Neuronal stem cell (in vitro differentiated cells): ENCODE measurements around the gene THAP4.
"Not testable (repeated sequence)": the region's sequence is repeated elsewhere in the genome, so short reads cannot be mapped to it uniquely, and the experiment has no call there.

ENCODE experiments used
- DNase-seq: peaks from one replicate; pipeline ENCODE4 v3.0.0-alpha.2; 2013; ENCODE audit warnings: low spot score
- H2AFZ ChIP-seq: one replicate; pipeline ENCODE4 v1.6.1; 2013; ENCODE audit warnings: mild to moderate bottlenecking, low read length, inconsistent platforms
- H2AK5ac ChIP-seq: 2 replicates; pipeline ENCODE4 v1.6.1; 2013; ENCODE audit warnings: low read depth, mild to moderate bottlenecking, inconsistent platforms, low read length, moderate library complexity, mixed read lengths
- H2BK120ac ChIP-seq: 2 replicates; pipeline ENCODE4 v1.6.1; 2013; ENCODE audit warnings: low read depth, mild to moderate bottlenecking, inconsistent platforms, low read length, moderate library complexity, mixed read lengths
- H2BK12ac ChIP-seq: one replicate; pipeline ENCODE4 v1.6.1; 2013; ENCODE audit warnings: low read length, inconsistent platforms
- H2BK15ac ChIP-seq: 2 replicates; pipeline ENCODE4 v1.6.1; 2013; ENCODE audit warnings: mild to moderate bottlenecking, low read length, inconsistent platforms, mixed read lengths
- H2BK5ac ChIP-seq: one replicate; pipeline ENCODE4 v1.6.1; 2013; ENCODE audit warnings: inconsistent platforms, mild to moderate bottlenecking, low read length, moderate library complexity
- H3K14ac ChIP-seq: one replicate; pipeline ENCODE4 v1.6.1; 2013; ENCODE audit warnings: low read length, inconsistent platforms
- H3K18ac ChIP-seq: 2 replicates; pipeline ENCODE4 v1.6.1; 2013; ENCODE audit warnings: low read length, inconsistent platforms
- H3K23ac ChIP-seq: 2 replicates; pipeline ENCODE4 v1.6.1; 2013; ENCODE audit warnings: low read depth, mild to moderate bottlenecking, mixed read lengths, low read length, inconsistent platforms; ENCODE audit not compliant: poor library complexity
- H3K27ac ChIP-seq: replicated peaks from 3 replicates; pipeline ENCODE4 v1.5.1; 2013; ENCODE audit warnings: low read length, inconsistent platforms
- H3K27me3 ChIP-seq, 3 experiments: 2 replicates each; pipeline ENCODE4 v1.6.1; 2013; ENCODE audit warnings: low read length in 3 of 3, mild to moderate bottlenecking in 2 of 3, inconsistent platforms in 1 of 3, low read depth in 1 of 3, mixed read lengths in 1 of 3, moderate library complexity in 1 of 3; ENCODE audit not compliant: control insufficient read depth in 3 of 3, insufficient read depth in 3 of 3
- H3K36me3 ChIP-seq, 2 donors: replicated peaks in 1 of 2; 2 replicates each; pipeline ENCODE4 v1.6.1; 2013; ENCODE audit warnings: low read length in 2 of 2; ENCODE audit not compliant: control insufficient read depth in 2 of 2, insufficient read depth in 2 of 2
- H3K4ac ChIP-seq: 2 replicates; pipeline ENCODE4 v1.6.1; 2013; ENCODE audit warnings: inconsistent platforms, mild to moderate bottlenecking, low read length, moderate library complexity
- H3K4me1 ChIP-seq, 2 donors: 1 replicate in 1 of 2; 2 replicates in 1 of 2; pipeline ENCODE4 v1.6.1; 2013; ENCODE audit warnings: low read length in 2 of 2, low read depth in 1 of 2; ENCODE audit not compliant: control insufficient read depth in 2 of 2, insufficient read depth in 1 of 2
- H3K4me2 ChIP-seq: one replicate; pipeline ENCODE4 v1.6.1; 2013; ENCODE audit warnings: mild to moderate bottlenecking, low read length, inconsistent platforms; ENCODE audit not compliant: insufficient read depth, poor library complexity, severe bottlenecking
- H3K4me3 ChIP-seq, 2 donors: 2 replicates each; pipeline ENCODE4 v1.5.1; 2013; ENCODE audit warnings: low read length in 2 of 2, mild to moderate bottlenecking in 2 of 2, inconsistent platforms in 1 of 2, moderate library complexity in 1 of 2
- H3K79me1 ChIP-seq: one replicate; pipeline ENCODE4 v1.6.1; 2013; ENCODE audit warnings: low read depth, mild to moderate bottlenecking, inconsistent platforms, low read length, moderate library complexity
- H3K9ac ChIP-seq: one replicate; pipeline ENCODE4 v1.6.1; 2013; ENCODE audit warnings: mild to moderate bottlenecking, low read depth, low read length, inconsistent platforms; ENCODE audit not compliant: poor library complexity
- H3K9me3 ChIP-seq, 2 donors: replicated peaks in 1 of 2; 2 replicates each; pipeline versions ENCODE3 to v1.6.1; 2013; ENCODE audit warnings: low read length in 2 of 2, mild to moderate bottlenecking in 2 of 2, inconsistent platforms in 1 of 2, low read depth in 1 of 2, mixed read lengths in 1 of 2, moderate library complexity in 1 of 2; ENCODE audit not compliant: control insufficient read depth in 2 of 2, insufficient read depth in 1 of 2
- H4K8ac ChIP-seq: one replicate; pipeline ENCODE4 v1.6.1; 2013; ENCODE audit warnings: low read depth, mild to moderate bottlenecking, inconsistent platforms, low read length, moderate library complexity
- H4K91ac ChIP-seq: one replicate; pipeline ENCODE4 v1.6.1; 2013; ENCODE audit warnings: low read length, low read depth, mild to moderate bottlenecking, inconsistent platforms; ENCODE audit not compliant: poor library complexity
- WGBS, 2 donors: extraction: QIAGEN DNeasy Blood & Tissue Kit; methylation state at CpG; one replicate each; pipeline ENCODE4 v1.1.7; 2013; ENCODE audit warnings: missing lambda C conversion rate in 2 of 2, mixed read lengths in 1 of 2; ENCODE audit not compliant: insufficient read length in 2 of 2, insufficient replicate concordance in 1 of 2; ENCODE audit errors: extremely low coverage in 2 of 2; 5-methylcytosine and 5-hydroxymethylcytosine counted together

The THAP4 gene

DNA sequence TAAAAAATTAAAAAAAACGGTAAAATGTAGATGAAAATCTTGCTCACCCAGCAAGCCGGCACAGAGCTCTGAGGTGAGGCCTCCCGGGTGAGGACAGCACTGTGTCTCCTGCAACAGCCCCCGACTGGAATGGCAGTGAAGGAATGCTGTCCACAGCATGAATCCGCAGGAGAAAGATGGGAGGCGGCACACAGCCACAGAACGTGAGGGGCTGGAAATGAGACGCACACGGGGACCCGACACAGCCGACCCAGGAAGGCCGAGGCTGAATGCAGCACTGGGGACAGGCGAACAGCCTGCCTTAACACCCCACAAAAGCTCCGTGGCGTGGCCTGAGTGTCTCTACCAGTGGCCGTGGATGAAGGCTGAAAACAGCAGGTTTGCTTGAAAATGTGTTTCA is 43.7 kb downstream of the THAP4 start:
- Histone ChIP-seq H3K27ac (no peak overlapping the region), H2AK5ac (no peak overlapping the region), H3K9me3 (peaks cover 2 to 12% of the 10 kb centered on the region in 2 donors), H3K14ac (peak overlapping the region; percentile 75), H4K91ac (no peak overlapping the region), H2BK12ac (no peak overlapping the region), H2AFZ (no peak overlapping the region), H3K79me1 (peaks cover 9% of the 10 kb centered on the region), H3K4ac (no peak overlapping the region), H3K27me3 (no peaks in the 10 kb centered on the region), H3K4me1 (no peaks in the 10 kb centered on the region), H3K9ac (no peak overlapping the region), H2BK120ac (no peak overlapping the region), H3K4me3 (no peak overlapping the region), H3K23ac (no peak overlapping the region), H4K8ac (no peak overlapping the region), H3K4me2 (no peak overlapping the region), H2BK5ac (no peak overlapping the region), H3K18ac (no peak overlapping the region), H3K36me3 (peaks cover 8 to 77% of the 10 kb centered on the region in 2 donors), H2BK15ac (no peak overlapping the region)
- DNase-seq = no peak
- 100% methylated on average over 1 of the region's 16 CpGs; no CpG with 5 or more reads in 1 of the 2 donors for WGBS, 2 donors

DNA sequence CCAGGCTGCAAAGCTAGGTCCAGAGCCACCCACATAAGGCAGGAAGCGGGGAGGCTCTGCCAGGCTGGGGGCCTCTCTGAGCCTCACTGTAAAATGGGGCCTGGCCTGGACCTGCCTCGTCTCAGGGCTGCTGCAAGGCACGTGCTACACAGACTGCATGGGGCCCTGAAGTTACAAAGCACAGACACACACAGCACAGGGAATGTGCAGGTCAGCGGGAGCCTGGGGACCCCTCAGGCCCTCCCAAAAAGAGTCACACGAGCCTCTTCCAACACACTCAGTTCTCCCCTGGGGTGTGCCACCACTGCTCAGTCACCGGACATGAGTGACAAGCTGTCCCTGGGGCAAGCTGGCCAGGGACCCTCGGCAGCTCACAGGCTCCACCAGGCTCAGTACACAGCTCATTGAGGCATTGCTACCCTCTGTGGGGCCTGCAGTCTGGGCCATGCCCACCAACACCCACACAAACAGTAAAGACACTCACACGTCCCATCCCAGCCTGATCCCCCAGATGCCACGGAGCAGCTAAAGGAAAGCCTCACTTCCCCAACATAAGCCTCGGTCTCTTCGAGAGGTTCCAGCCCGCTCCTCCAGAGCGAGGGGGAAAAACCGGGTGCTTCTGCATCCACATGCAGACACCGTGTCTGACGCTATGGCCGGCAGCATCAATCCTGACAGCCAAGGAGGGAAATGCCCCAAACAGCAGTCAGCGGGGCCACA is 44.7 kb downstream of the THAP4 start:
- H3K27me3 ChIP-seq = no peaks in the 10 kb centered on the region
- peaks cover 6 to 72% of the 10 kb centered on the region in 2 donors for H3K36me3 ChIP-seq
- H3K14ac ChIP-seq = peak overlapping the region; percentile 4

DNA sequence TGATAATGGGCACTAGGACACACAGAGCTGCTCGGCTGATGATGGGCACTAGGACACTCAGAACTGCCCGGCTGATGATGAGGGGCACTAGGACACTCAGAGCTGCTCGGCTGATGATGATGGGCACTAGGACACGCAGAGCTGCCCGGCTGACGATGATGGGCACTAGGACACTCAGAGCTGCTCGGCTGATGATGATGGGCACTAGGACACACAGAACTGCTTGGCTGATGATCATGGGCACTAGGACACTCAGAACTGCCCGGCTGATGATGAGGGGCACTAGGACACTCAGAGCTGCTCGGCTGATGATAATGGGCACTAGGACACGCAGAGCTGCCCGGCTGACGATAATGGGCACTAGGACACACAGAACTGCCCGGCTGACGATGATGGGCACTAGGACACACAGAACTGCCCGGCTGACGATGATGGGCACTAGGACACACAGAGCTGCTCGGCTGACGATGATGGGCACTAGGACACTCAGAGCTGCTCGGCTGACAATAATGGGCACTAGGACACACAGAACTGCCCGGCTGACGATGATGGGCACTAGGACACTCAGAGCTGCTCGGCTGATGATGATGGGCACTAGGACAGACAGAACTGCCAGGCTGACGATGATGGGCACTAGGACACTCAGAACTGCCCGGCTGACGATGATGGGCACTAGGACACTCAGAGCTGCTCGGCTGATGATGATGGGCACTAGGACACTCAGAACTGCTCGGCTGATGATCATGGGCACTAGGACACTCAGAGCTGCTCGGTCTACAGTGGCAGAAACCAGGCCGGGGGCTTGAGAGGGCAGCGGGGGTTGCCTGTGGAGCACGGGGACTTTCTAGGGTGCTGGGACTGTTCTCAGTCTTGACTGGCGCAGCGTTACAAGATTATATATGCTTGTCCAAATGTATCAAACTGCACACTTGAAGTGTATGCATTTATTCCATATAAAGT is 46.2 kb downstream of the THAP4 start:
- H2AFZ ChIP-seq, H3K4me2 ChIP-seq, H2BK15ac ChIP-seq, H2BK120ac ChIP-seq, H3K4me1 ChIP-seq, H3K27me3 ChIP-seq, DNase-seq, H3K79me1 ChIP-seq, H3K4ac ChIP-seq, H3K4me3 ChIP-seq, H3K27ac ChIP-seq, H4K91ac ChIP-seq, H2BK5ac ChIP-seq, H2BK12ac ChIP-seq, H4K8ac ChIP-seq, H3K18ac ChIP-seq, H2AK5ac ChIP-seq, H3K23ac ChIP-seq: not testable (repeated sequence)
- whole genome bisulfite sequencing, 2 donors = no CpG with 5 or more reads among the region's 33 CpGs
- peak overlapping the region; percentile 0 for H3K14ac ChIP-seq
- peak overlapping the region; percentile 5 for H3K9ac ChIP-seq
- H3K9me3 ChIP-seq = peaks cover 11 to 34% of the 10 kb centered on the region in 2 donors
- peaks cover 6 to 75% of the 10 kb centered on the region in 2 donors for H3K36me3 ChIP-seq

More for the DNA sequence above, 44.7 kb downstream of the THAP4 start:
- no peaks in the 10 kb centered on the region for H3K4me1 ChIP-seq
- peaks cover 3 to 22% of the 10 kb centered on the region in 2 donors for H3K9me3 ChIP-seq
- H2BK15ac ChIP-seq = no peak overlapping the region
- no CpG with 5 or more reads among the region's 18 CpGs for WGBS, 2 donors
- H3K18ac ChIP-seq = peak overlapping the region; percentile 48
- no peak overlapping the region for H3K23ac ChIP-seq
- H2BK120ac ChIP-seq = no peak overlapping the region
- no peak overlapping the region for H2BK5ac ChIP-seq
- H2AFZ ChIP-seq = no peak overlapping the region
- no peak overlapping the region for H3K9ac ChIP-seq
- H4K91ac ChIP-seq = no peak overlapping the region
- no peak overlapping the region for H2AK5ac ChIP-seq
- H4K8ac ChIP-seq = no peak overlapping the region
- no peak overlapping the region for H3K4ac ChIP-seq
- no peak for DNase-seq
- H3K4me2 ChIP-seq = no peak overlapping the region
- H2BK12ac ChIP-seq = no peak overlapping the region
- H3K27ac ChIP-seq = no peak overlapping the region
- H3K79me1 ChIP-seq = peaks cover 9% of the 10 kb centered on the region
- H3K4me3 ChIP-seq = no peak overlapping the region

DNA sequence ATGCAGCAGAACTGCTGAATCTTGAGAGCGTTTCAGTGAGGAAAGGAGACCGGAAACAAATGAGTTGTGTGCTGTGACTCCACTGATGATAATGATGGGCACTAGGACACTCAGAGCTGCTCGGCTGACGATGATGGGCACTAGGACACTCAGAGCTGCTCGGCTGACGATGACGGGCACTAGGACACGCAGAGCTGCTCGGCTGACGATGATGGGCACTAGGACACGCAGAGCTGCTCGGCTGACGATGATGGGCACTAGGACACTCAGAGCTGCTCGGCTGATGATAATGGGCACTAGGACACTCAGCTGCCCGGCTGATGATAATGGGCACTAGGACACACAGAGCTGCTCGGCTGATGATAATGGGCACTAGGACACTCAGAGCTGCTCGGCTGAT is 47.1 kb downstream of the THAP4 start:
- peak overlapping the region in 1 of 2 donors; percentile 16 for H3K4me3 ChIP-seq
- H2BK15ac ChIP-seq, H3K4ac ChIP-seq, H4K8ac ChIP-seq, H3K4me2 ChIP-seq, H3K9ac ChIP-seq, H3K14ac ChIP-seq, H2BK12ac ChIP-seq, H4K91ac ChIP-seq, H2AFZ ChIP-seq, H2AK5ac ChIP-seq, H3K79me1 ChIP-seq, H3K27me3 ChIP-seq, H3K4me1 ChIP-seq, H2BK120ac ChIP-seq, H3K18ac ChIP-seq, DNase-seq, H2BK5ac ChIP-seq, H3K27ac ChIP-seq, H3K23ac ChIP-seq: not testable (repeated sequence)
- no CpG with 5 or more reads among the region's 17 CpGs for WGBS, 2 donors
- H3K9me3 ChIP-seq = peaks cover 15 to 42% of the 10 kb centered on the region in 2 donors
- peaks cover 11 to 79% of the 10 kb centered on the region in 2 donors for H3K36me3 ChIP-seq
